HG03469 (cell line): Measurements from ENCODE around the gene SNX5.

Experiments
- ATAC-seq: cut with Tn5 transposase; IDR thresholded peaks from one replicate; pipeline ENCODE4 v1.9.1; 2021; ENCODE audit warnings: mild to moderate bottlenecking, moderate library complexity, moderate number of reproducible peaks; ENCODE audit not compliant: unreplicated experiment

Gene SNX5

GRCh38 chr20:17941826-17942196, 26.8 kb downstream of the SNX5 start:
- no peak for ATAC-seq

DNA sequence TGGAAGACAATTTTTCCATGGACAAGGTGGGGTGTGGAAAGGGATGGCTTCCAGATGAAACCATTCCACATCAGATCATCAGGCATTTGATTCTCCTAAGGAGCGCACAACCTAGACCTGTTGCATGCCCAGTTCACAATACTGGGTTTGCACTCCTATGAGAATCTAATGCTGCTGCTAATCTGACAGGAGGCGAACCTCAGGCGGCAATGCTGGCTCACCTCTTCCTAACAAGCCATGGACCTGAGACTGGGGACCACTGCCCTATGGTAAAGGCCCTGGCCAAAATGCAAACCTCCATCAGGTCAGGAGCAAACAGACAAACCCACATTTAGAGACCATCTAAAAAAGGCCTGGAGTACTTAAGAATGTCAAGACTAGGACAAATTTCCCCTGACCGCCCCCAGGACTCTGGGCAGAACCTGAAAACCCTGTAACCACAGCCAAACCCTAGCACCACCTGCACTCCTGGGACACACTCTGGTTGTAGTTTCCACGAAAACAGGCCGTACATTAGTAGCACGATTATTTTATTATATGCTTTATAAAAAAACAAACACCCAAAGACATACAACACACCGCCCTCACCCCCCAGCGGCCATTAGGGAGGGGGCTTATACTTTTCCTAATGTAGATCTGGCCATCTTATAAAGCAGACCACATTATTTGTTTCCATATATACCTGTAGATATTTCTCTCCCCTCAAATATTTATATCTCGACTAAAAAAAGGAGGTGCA, 27.3 kb downstream of the SNX5 start:
- ATAC-seq, result no peak

GRCh38 chr20:17940224-17940971, 28.2 kb downstream of the SNX5 start:
- no peak for ATAC-seq

DNA sequence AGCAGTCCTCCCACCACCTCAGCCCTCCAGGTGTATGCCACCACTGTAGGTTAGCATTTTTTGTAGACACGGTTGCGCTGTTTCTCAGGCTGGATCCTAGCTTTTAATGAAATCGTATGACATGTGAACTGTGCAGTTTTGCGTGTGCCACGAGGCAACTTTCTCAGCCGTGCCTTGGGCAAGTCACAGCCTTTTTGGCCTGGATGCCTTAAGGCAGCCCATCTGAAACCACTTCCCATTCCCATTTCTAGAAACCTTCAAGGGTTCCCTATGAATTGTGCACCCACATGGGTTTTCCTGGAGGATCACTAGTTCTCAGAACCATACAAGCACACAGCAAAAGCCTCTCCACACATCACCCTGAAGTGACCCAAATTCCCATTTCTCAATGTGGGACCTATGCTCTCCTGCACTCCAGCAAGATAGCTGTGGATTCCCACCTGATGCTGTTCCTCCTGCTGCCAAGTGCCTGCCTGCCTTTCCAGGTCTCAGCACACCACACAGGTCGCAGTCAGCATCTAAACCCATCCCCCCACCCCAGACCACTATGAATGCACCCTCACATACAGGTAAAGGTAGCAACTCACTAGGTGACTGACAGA, 28.9 kb downstream of the SNX5 start:
- no peak for ATAC-seq

GRCh38 chr20:17938871-17939619, 29.5 kb downstream of the SNX5 start:
- ATAC-seq, result peak; percentile 41

GRCh38 chr20:17936761-17937732, 31.5 kb downstream of the SNX5 start:
- no peak for ATAC-seq

DNA sequence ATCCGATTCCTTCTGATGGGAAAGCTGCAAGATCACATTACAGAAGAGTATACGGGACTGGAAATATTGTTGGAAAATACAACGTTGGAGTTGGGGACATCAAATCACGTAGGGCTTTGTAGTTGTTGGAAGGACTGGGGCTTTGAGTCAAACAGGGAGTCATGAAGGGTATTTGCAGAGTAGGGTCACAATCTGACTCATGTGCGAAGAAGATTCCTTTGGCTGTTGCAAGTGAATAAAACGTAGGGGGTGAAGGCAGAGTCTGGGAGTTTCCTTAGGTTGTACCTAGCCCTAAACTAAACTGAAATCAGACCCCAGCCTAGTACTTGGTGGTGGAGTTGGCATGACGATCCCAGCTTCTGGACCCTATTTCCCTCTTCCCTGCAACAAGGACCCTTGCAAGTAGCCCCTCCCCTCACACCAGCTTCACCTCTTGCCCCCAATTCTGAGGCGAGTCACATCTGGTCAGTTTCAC, 32.3 kb downstream of the SNX5 start:
- ATAC-seq, result no peak

GRCh38 chr20:17935761-17936160, 32.8 kb downstream of the SNX5 start:
- ATAC-seq, result no peak

DNA sequence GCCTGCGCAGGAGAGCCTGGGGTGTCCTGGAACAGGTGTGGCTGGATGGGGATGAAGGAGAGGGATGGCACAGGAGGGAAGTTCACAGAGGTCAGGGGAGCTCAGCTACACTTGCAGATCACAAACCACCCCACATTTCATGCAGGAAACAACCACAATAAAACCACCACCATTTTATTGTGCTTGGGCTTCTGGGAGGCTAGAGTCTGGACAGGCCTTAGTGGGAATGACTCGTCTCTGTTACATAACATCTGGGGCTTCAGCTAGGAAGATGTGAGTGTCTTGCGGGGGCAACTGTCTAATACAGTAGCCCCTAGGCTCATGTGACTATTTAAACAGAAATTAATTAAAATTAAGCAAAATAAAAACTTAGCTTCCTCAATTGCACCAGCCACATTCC, 33.4 kb downstream of the SNX5 start:
- no peak for ATAC-seq

- no peak for ATAC-seq
Measured at GRCh38 chr20:17934141-17934862, 34.3 kb downstream of the SNX5 start.

- ATAC-seq, result no peak
Measured at GRCh38 chr20:17933711-17934110, 34.9 kb downstream of the SNX5 start.

DNA sequence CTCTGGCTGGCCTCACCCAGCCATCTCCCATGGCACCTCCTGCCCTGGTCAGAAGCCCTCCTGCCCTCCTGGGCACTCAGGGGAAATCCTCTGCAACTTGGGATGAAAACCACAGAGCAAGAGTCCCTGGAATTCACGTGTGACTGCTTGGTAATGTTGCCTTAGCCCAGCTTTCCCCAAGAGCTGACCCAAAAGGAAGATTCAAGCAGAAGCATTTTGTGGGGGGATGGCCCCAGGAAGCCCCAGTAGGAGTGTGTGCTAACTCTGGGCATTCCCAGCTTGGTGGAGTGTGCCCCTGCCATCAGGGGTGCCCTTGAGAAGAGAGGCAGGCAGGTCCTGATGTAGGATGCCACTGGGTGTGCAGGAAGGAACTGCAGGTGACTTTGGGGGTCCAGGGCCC, 35.5 kb downstream of the SNX5 start:
- no peak for ATAC-seq

DNA sequence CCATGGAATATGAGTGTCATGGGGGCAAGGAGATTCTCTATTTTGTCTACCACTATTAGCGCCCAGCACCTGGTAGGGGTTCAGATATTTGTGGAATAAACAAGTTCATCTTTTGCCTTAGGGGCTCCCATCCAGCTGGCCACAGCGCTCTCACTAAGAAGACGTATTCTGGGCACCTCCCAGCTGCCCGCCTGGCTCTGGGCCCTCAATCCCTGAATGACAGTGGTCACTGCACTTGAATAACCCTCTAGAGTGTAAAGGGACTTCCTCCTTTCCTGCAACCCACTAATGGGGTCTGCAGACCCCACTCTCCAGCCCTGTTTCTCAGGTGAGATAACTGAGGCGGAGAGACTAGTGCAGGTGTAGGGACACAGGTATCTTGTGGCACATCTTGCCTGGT, 36.2 kb downstream of the SNX5 start:
- no peak for ATAC-seq

GRCh38 chr20:17931513-17931912, 37.1 kb downstream of the SNX5 start:
- ATAC-seq, result no peak

DNA sequence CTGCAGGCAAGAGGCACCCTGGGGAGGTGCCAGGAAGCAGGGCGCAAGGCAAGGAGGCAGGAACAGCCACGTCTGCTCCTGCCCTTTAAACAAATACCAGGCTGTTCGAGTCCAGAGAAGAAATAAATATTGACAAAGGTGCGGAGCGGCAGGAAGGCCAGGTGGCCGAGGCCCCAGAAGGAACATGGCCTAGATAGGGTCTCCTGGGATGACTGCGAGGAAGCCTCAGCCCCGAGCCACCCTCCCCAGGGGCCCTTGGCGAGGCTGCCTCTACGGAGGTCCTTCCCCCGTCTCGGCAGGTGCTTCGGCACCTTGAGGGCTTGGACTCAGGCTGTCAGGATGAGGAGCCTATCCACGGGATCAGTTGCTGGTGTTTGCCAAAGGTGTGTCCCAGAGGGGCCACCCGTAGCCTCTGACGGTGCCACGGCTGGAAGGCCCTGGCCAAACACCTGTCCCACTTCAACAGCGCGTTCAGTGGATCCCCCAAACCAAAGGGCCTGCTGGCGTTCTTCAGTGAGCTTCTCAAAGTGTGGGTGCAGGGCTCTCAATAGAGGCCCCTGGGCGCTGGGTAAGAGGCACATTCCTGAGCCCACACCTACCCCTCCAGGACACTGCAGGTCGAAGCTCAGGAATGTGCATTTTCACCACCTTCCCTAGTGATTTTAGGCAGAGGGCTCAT, 39.8 kb downstream of the SNX5 start:
- no peak for ATAC-seq

DNA sequence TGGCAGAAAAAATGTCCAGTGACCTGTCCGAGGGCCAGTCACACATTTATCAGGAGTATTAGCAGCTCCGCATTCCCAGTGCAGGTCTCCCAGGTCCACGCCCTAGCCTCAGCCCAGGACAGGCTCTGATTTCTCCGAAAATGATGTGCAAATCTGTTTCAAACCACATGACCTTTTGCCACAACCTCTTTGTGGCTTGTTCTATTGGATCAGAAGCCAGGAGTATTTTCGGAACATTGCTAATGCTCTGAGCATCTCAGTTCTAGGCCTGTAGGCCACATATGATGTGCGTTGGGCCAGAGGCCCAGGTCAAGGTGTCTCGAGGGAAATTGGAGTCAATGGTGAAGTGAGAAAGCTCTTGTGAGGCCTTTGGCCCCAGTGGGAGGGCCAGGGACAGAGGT, 40.4 kb downstream of the SNX5 start:
- ATAC-seq, result no peak

GRCh38 chr20:17925940-17926300, 42.7 kb downstream of the SNX5 start:
- no peak for ATAC-seq

DNA sequence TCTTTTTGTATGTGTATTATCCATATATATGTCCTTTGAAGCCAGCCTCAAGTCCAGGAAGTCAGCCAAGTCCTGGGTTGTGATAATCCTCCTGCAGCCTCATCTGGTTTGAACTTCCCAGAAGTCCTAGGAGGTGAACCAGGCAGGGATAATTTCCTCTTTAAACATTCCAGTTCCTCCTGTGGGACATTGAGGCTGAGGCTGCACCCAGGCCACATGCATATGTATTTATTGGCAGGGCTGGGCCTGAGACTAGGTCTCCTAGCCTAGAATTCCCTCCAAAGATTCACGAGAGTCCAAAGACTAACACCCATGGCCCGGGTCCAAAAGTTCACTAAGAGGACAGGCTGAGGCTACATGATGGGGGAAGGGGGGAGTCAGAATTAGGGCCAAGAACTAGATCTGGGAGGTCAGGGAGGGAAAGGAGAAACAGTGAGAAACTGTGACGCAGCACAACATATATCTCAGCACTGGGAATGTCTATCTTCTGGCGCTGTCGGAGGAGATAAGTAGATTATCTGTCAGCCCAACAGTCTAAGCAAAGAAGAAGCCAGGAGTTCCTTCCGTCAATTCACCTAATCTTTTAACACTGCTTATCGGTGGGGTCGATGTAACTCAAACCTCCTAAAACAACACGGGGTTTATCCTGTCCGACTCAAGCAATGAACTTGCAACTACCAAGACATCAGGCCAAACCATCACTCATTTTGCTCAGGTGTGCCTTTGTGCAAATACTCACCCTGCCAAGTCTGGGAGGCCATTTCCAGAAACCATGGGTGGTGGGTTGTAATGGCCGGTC, 43.3 kb downstream of the SNX5 start:
- no peak for ATAC-seq
